Gastroesophageal sphincter (tissue), 4 donors: ENCODE measurements around the gene ALOX12B. TPM values are rescaled to one million over a fixed set of nuclear protein-coding genes. Genes with fewer than 3 reads are reported as not detected.

ENCODE experiments used
- ATAC-seq: fragments of 150-250 bp; one replicate; pipeline ENCODE4 v1.9.1; 2016; ENCODE audit warnings: mild to moderate bottlenecking, moderate library complexity
- H3K27ac ChIP-seq, 4 donors: fragments of 200-600 bp; sonication (generic) in 3 of 4; 1 replicate in 3 of 4; 2 replicates in 1 of 4; pipeline ENCODE4 v1.5.1; 2016 to 2019
- H3K27me3 ChIP-seq: fragments of 200-600 bp; sonication (generic); one replicate; pipeline ENCODE4 v1.5.1; 2019
- H3K36me3 ChIP-seq, 2 donors: fragments of 200-600 bp; sonication (generic); one replicate each; pipeline ENCODE4 v1.5.1; 2019; ENCODE audit warnings: control low read depth in 1 of 2
- H3K4me1 ChIP-seq, 3 donors: fragments of 200-600 bp; sonication (generic); 1 replicate in 2 of 3; 2 replicates in 1 of 3; pipeline ENCODE4 v1.5.1; 2016 to 2019; ENCODE audit warnings: control low read depth in 2 of 3
- H3K4me3 ChIP-seq, 2 donors: fragments of 200-600 bp; sonication (generic); one replicate each; pipeline ENCODE4 v1.5.1; 2019; ENCODE audit warnings: mild to moderate bottlenecking in 1 of 2, moderate library complexity in 1 of 2
- H3K9me3 ChIP-seq, 3 donors: fragments of 200-600 bp; sonication (generic); one replicate each; pipeline ENCODE4 v1.5.1; 2017 to 2019; ENCODE audit warnings: control low read depth in 2 of 3
- CTCF ChIP-seq, 4 experiments: fragments of 200-600 bp in 2 of 4; fragments of 450-650 bp in 2 of 4; sonication (generic) in 1 of 4; IDR thresholded peaks; one replicate each; pipeline ENCODE4 v1.5.1; 2017 to 2019; ENCODE audit warnings: antibody characterized with exemption in 4 of 4, mild to moderate bottlenecking in 2 of 4, moderate library complexity in 2 of 4
- EP300 ChIP-seq: sonication (generic); formaldehyde crosslinking; IDR thresholded peaks from one replicate; pipeline ENCODE4 v1.6.1; 2017; ENCODE audit warnings: antibody characterized with exemption, mild to moderate bottlenecking
- POLR2A ChIP-seq, 2 donors: fragments of 450-650 bp; IDR thresholded peaks; one replicate each; pipeline ENCODE4 v1.6.1; 2017; ENCODE audit warnings: antibody characterized with exemption in 2 of 2, mild to moderate bottlenecking in 2 of 2, moderate library complexity in 1 of 2
- POLR2AphosphoS5 ChIP-seq: sonication (generic); formaldehyde crosslinking; IDR thresholded peaks from one replicate; pipeline ENCODE4 v1.6.1; 2017; ENCODE audit warnings: antibody characterized with exemption
- WGBS, 2 donors: methylation state at CpG; one replicate each; pipeline ENCODE4 v1.1.5; 2018; ENCODE audit warnings: low coverage in 1 of 2; 5-methylcytosine and 5-hydroxymethylcytosine counted together
- total RNA-seq, 4 donors: library from RNA; depleted of rRNA; stranded (reverse); fragments of >200 nt; gene quantifications; one replicate each; pipeline ENCODE4 v1.1.0, GENCODE V29; 2016

ALOX12B gene
- total RNA-seq, 4 donors from 2014 or later = 0.17 TPM; not detected in 3

GRCh38 chr17:8121681-8122421 lies 34.3 kb upstream of the ALOX12B start:
- WGBS, 2 donors = 0 to 2% methylated on average over 11 to 13 of the region's 76 CpGs
- H3K9me3 ChIP-seq = no peaks in the 10 kb centered on the region
- peaks cover 68% of the 10 kb centered on the region for H3K27me3 ChIP-seq
- H3K4me3 ChIP-seq = peak overlapping the region; percentile 9 to 75
- peak overlapping the region in 3 of 4 donors; percentile 9 to 68 (median 18) for H3K27ac ChIP-seq
- no peak for ATAC-seq
- peaks cover 2 to 91% (median 72%) of the 10 kb centered on the region in 3 donors for H3K4me1 ChIP-seq
- TF ChIP-seq CTCF (IDR thresholded peaks at IDR 0.05) = peak in 2 of 4 experiments; percentile 36 to 61
- TF ChIP-seq EP300 = no peak
- no peaks in the 10 kb centered on the region for H3K36me3 ChIP-seq

DNA sequence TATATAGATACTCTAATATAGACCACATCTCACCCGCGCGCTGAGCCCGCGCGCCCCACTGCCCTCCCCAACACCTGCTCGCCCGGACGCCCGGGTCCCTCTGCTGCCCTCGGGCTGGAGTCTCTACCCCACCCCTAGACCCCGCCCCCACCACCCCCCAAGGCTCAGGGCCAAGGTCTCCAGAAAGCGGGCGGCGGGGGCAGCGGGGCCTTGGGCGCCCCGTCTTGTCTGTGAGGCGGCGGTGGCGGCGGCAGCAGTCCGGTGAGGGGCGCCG lies 33.8 kb upstream of the ALOX12B start:
- no peaks in the 10 kb centered on the region for H3K9me3 ChIP-seq
- WGBS, 2 donors = 0% methylated on average over 2 to 10 of the region's 25 CpGs
- no peaks in the 10 kb centered on the region for H3K36me3 ChIP-seq
- H3K27ac ChIP-seq = peak overlapping the region in 1 of 4 donors; percentile 68
- ATAC-seq = no peak
- peaks cover 73% of the 10 kb centered on the region for H3K27me3 ChIP-seq
- TF ChIP-seq CTCF (IDR thresholded peaks at IDR 0.05) (no peak), POLR2A (IDR thresholded peaks at IDR 0.05) (no peak), EP300 (no peak), POLR2AphosphoS5 (no peak)
- H3K4me1 ChIP-seq = peaks cover 2 to 86% (median 70%) of the 10 kb centered on the region in 3 donors
- peak overlapping the region; percentile 9 to 75 for H3K4me3 ChIP-seq

DNA sequence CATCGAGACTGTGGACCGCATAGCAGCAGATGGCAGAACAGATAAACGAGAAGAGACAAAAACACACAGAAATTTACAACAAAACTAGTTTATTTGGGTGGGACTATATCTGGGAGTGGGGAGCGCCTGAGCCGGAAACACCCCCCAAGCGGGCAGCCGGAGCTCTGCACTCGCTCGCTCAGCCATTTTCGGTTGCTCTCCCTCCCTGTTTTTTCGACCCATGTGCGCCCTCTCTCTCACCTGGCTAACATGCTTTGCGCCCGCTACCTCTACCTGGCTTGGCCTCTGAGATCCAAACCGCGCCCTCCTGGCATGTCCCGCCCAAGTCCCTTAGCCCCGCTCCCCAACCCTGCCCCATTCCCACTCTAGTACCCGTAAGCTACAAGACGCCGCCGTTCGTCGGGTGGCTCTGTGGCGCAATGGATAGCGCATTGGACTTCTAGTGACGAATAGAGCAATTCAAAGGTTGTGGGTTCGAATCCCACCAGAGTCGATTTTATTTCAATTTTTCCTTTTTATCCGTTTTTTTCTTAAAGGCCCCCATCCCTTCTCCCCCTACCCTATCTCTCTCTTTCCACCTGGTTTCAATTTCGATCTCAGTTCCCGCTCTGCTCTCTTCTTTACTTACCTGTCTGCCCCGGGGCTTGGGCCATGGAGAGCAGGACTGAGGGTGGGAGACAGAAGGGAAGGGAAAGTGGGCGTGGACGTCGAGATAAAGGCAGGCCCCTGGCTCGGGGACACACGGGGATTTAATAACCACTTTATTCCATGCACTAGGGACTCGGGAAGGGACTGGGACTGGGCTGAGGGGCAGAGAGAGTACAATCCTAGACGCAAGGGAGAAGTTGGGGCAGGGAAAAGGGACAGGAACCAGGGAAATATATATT lies 33.2 kb upstream of the ALOX12B start:
- H3K27ac ChIP-seq = peak overlapping the region in 3 of 4 donors; percentile 76 to 81 (median 79)
- H3K36me3 ChIP-seq = no peaks in the 10 kb centered on the region
- no peaks in the 10 kb centered on the region for H3K9me3 ChIP-seq
- ATAC-seq = no peak
- peaks cover 78% of the 10 kb centered on the region for H3K27me3 ChIP-seq
- TF ChIP-seq CTCF (IDR thresholded peaks at IDR 0.05) (peak in 3 of 4 experiments; percentile 11 to 31 (median 15)), EP300 (no peak)
- 1% methylated on average over 34 to 35 of the region's 40 CpGs for WGBS, 2 donors
- peaks cover 2 to 80% (median 68%) of the 10 kb centered on the region in 3 donors for H3K4me1 ChIP-seq
- peak overlapping the region in 1 of 2 donors; percentile 75 for H3K4me3 ChIP-seq

DNA sequence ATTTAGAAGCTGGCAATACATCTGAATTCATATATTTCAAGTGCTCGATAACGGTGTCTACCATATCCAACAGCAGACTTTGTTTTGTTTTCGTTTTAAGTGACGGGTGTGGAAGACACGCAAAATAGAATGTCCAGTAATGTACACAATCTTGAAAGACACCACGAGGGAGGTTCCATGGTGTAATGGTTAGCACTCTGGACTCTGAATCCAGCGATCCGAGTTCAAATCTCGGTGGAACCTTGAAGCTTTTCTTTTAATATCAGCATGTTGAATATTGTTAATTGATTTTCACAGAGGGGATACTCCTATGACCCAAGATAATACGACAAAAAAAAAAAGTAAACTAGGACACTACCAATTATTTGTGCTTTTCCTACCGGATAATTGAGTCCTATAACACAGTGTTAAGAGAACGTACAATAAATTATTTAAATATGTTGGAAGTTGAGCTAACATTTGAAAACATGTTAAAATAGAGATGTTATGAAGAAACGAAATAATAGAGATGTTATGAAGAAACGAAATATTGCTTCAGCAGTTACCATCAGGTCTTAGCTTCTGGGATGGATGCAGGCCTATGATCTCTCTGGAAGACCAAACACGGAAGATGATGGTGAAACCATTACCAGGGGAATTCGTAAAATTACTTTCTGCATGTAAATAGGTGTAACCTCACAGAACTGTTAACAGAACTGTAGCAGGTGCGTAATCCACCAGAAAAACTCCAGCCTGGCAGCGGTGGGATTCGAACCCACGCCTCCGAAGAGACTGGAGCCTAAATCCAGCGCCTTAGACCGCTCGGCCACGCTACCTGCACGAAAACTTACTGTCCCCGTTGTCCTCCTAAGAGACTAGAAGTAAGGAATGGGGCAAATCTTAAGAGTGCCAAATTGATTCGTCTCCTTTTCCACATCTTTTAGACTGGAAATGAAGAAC lies 32.3 kb upstream of the ALOX12B start:
- H3K4me1 ChIP-seq = peaks cover 2 to 71% (median 61%) of the 10 kb centered on the region in 3 donors
- H3K27ac ChIP-seq = peak overlapping the region; percentile 31 to 81 (median 78)
- H3K36me3 ChIP-seq = no peaks in the 10 kb centered on the region
- WGBS, 2 donors = 1% methylated on average over 22 to 26 of the region's 28 CpGs
- TF ChIP-seq CTCF (IDR thresholded peaks at IDR 0.05) (no peak), POLR2A (IDR thresholded peaks at IDR 0.05) (no peak), POLR2AphosphoS5 (peak; percentile 23), EP300 (no peak)
- peaks cover 80% of the 10 kb centered on the region for H3K27me3 ChIP-seq
- H3K9me3 ChIP-seq = no peaks in the 10 kb centered on the region
- peak; percentile 75 for ATAC-seq
- peak overlapping the region; percentile 34 to 75 for H3K4me3 ChIP-seq
